ENCODE results near the gene LRRC8B.

Gene LRRC8B

DNA sequence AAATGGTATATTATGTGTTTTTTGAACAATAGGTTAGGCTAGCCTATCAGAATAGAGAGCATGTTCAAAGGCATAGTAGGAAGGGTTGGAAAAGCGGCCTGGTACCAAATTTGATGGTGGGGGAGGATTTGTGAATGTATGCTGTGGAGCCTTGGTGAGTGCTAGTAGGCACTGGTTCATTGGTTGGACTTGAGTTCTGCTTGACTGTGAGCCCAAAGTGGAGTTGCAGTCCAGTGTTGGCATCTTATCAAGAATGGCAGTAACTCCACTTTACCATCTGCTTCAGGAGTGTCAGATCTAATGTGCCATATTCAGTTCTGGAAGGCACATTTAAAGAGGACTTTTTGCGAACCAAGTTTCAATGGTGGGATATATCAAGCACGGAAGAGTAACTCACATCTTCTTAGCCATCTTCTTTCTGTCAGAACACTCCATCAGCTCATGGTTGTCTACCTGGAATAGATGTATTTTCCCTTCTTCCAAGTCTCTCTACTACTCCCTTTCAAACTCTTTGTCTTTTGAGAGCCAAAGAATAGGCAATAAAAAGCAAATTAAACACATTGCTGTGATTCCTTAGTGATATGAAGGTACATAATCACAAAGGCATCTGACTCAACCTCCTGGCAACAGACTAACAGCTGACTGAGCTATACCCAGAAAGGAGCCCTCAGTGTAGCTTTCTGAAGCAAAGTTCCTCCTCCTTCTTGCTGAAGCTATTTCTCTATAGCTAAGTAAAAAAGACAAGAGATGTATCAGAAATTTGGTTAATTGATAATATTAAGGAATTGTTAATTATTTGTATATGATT, 21.7 kb downstream of the LRRC8B start:
- no peak for DNase-seq (ENCODE audit: extremely low read depth in 1 of 2, low read depth in 1 of 2)

DNA sequence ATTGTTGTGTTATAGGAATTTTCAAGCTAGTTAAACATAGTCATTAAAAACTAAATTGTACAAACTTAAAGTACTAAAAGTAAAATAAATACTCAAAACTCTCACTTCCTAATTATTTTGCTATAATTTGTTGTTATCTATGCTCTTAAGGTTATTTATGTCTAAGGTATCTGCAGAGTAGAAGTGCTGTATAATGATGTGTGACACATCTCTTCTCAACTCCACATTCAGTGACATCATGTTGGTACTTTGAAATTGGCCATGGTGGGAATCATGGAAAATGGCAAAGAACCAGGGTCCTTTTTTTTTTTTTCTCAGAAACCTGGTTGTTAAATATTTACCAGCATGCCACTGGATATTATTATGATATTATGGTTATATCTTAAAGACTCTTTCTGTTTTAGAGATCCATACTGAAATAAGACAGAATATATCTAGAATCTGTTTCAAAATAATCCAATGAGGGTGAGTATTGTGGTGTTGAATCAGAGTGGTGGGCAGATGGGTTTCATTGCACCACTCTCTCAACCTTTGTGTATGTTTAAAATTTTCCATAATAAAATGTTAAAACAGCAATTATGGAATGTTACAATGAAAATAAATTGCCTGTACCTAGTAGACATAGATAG, 22.4 kb downstream of the LRRC8B start:
- DNase-seq (ENCODE audit: extremely low read depth in 1 of 2, low read depth in 1 of 2) = no peak

DNA sequence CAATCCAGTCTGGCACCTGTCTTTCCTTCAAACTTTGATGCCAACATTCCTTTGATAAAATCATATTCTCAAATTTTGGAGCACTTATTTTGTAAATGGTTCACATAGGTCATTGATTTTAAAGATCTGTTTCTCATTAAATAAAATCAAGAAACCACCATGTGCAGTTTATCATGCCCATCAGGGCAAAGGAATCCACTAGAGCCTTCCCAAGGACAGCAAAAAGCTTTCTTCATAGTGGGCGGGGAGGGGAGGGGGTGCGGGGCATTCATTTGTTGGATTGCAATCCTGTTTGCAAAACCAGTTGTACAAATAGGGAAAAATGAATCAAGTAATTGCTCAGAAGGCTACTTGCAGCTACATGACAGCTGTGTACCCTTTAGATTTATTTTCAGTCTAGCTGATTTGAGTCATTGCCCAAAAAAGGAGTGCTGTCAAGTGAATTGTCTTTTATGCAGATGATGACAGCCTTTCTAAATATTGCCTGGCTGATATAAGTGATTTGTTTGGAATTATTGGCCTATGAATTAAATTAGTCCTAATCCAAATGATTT, 23.0 kb downstream of the LRRC8B start:
- DNase-seq (ENCODE audit: extremely low read depth in 1 of 2, low read depth in 1 of 2) = no peak

DNA sequence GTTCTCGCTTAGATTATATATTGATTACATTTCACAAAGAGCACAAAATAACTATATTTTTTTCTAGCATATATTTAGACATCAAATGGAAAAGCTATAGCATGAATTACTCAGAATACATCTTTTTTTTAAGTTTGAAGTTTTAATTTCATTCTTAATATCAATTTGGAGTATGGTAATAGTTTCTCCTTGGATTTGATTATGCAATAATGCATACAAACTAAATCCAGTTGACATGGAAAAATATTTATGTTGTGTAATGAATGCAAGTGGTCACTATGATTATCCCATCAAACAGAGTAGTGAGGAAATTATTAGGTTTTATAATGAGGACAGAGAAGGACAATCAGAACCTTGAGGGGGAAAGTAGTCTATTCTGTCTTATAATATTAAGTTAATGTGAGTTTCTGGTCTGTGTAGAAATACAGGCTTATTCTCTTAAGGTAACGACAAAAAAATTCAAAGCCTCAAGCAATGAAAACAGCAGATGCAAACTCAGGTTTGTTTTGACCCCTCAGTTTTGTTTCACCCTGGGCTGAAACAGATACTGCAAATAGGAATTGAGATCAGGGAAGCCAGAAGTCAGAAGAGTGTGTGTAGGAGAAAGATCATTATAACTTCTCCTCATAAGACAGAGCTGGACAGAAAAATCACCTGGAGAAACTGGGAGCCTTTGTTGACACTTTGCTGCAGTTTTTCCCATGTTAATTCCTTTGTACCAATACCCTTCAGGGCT, 23.7 kb downstream of the LRRC8B start:
- no peak for DNase-seq (ENCODE audit: extremely low read depth in 1 of 2, low read depth in 1 of 2)

DNA sequence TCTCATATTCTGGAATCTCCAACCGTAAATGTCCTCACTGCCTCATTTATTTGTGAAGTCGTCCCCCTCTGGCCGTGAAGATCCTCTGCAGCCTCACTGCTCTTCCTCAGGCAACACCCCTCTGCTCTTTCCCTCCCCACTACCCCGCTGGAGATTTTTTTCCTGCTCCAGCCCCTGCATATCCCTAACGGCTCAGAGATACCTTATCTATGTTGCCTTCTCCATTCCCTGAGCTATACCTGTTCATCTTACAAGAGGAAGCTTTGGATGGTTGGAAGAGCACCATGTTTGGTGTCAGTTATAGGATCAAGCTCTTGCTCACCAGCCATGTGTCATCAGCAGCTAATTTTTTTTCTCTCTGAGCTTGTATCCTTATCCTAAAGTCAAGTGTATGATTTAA, 26.4 kb downstream of the LRRC8B start:
- DNase-seq (ENCODE audit: extremely low read depth in 1 of 2, low read depth in 1 of 2) = no peak

DNA sequence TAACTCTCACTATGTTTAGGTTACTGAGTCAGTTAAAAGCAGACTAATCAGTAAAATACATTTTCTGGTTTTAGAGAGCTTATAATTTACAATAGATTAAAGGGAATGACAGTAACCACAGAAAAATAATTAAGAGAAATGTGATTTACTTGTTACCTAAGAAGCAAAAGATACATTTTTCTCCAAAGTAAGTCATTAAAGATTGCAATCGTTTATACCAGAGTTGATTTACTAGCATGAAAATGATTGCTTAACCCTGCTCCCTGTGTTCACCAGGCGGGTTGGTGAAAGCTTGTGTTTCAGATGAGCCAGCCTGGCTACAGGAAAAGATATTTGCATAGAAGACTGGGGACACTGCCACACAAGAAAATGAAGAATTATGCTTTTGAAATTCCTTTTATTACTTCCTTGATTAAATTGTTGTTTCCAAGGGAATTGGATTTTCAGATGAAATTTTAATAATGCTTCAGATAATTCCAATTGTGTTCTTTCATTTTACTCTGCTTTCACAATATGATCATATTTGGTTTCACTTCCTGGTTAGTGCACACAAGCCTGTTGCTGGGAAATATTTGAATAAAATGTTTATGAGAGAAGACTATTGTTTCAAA, 27.9 kb downstream of the LRRC8B start:
- DNase-seq (ENCODE audit: extremely low read depth in 1 of 2, low read depth in 1 of 2) = no peak

DNA sequence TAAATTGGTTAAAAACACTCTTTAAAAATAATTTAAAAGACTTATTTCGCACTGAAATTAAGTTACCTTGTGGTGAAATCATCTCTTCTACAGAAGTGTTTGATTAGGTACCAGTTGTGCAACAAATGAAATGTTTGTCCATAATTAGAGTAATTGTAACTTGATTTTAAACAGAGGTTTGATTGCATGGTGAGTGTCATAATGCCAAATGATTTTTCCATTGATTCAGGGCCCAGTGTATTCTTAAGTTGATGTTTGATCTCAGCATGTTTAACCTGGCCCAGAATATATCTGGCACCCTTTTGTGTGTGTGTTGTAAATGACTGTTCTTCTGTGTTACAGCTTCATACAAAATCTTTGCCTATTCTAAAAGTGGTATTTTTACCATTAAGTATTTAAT, 28.5 kb downstream of the LRRC8B start:
- no peak for DNase-seq (ENCODE audit: extremely low read depth in 1 of 2, low read depth in 1 of 2)

DNA sequence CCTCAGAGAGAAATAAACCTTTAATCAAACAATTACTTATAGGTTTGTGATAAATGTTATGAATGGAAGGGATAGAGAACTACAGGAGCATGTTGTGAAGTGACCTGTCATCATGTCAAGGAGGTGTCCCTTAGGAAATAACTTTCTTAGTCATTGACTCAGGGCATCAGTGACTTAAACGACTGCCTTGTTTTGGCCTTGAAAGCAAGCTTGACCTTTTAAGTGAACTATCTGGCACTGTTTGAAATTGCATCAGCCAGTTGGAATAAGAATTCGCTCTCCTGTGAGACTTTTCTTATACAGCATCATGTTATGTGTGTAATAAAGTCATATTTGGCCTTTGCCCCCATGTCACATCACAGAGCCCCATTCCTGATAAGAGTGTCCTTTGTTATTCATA, 30.9 kb downstream of the LRRC8B start:
- DNase-seq (ENCODE audit: extremely low read depth in 1 of 2, low read depth in 1 of 2) = no peak

DNA sequence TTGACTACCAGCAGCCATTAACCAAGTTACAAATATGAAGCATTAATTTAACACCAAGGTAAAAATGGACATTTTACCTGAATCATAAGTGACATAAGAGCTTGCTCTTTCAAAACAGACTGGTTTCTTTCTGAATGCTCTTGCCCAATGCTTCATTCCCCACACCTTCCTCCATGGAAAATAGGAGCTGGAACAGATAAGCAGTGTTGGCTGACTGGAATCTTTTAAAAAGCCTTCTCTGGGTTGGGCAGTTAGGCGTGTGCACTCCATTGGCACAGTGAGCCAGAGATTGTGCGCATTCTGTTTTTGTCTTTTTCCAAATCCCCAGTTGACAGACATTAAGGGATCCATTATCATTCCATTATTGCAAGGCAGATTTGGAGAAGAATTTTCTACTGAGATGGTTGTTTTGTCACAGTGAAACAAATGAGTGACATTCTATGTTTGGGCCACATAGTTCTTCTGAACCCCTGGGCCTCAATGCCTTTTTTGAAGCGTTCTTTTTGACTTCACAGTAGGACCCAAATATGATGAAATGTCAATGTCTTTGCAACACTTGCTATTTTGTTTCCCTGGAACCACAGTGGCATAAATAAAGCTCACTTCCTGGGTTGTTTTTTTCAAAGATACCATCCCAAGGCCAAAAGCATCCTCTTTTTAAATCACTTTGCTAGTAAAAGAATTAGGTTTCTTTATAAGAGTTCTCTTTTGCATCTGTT, 32.3 kb downstream of the LRRC8B start:
- no peak for DNase-seq (ENCODE audit: extremely low read depth in 1 of 2, low read depth in 1 of 2)

DNA sequence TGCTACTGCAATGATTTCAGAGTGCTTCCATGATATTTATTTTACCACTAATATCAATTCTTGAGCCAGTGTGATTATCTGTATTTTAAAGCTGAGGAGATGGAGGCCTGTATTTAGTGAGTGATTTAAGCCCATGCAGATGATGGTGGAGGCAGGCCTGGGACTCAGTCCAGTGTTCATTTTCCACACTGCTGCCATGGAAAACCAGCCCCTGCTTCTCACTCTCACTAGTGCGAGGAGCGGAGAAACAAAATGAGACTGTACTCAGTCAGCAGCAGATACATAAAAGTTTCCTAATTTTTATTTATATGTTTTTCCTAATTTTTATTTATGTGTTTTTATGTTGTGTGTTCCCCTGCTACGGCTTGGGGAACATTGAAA, 32.8 kb downstream of the LRRC8B start:
- no peak for DNase-seq (ENCODE audit: extremely low read depth in 1 of 2, low read depth in 1 of 2)

DNA sequence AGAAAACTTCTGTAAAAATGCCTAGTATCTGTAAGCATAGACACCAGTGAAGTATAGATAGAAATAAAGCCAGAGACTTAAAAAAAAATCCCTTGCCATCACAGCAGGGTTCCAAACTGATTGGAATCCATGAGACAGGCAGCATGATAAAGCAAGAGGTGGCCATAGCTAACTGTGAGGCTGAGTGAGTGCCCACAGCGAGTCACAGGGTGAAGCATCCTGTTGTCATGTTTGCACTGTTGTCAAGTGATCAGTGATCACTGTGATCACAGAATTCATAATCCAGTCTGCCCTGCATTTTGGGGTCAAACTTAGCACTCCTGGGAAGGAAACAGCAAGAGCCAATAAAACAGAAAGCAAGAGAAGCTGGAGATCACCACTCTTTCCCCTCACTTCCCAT, 33.3 kb downstream of the LRRC8B start:
- no peak for DNase-seq (ENCODE audit: extremely low read depth in 1 of 2, low read depth in 1 of 2)

DNA sequence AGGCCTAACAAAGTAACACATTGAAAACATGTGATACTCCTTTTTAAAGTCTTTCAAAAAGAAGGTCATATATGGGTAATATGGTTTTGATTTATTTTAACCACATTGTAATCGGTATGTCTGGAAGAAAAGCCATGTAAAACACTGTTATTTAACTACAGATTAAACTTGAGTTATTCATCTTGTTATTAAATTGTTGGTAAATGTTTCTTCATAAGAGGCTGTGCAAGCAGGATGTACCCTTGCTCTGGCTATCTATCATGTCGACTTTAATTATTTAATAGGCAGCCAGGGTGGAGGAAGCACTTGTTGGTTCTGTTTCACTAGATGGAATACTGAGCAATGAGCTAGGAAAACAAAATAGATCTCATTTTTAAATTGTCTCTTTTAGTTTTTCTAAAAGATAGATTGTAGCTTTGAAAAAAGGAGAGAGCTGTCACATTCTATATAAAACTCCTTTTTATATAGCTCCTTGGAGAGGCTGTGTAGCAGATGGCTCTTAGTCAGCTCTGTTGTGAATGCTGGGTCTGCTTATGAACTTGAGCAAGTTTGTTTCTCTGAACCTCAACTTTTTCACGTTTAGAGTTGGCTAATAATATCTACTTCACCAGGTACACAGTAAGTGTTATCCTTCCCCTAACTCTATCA, 39.5 kb downstream of the LRRC8B start:
- no peak for DNase-seq (ENCODE audit: extremely low read depth in 1 of 2, low read depth in 1 of 2)

DNA sequence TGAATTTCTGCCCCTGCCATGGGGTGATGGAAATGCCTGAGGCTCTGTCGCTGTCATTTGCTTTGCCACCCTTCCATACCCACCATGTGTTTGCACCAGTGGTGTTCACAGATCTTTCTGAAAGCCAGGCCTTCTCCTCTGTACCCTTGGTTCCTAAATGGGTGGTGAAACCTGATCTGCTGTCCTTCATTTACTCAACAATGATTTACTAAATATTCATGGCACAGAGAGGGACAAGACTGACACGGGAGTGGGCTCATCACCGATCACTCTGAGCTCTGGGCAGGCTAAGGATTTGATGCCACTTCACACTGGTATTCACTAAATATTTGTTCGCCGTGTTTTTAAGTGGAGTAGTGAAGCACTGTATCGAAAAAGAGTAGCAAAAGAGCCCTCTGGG, 40.9 kb downstream of the LRRC8B start:
- DNase-seq (ENCODE audit: extremely low read depth in 1 of 2, low read depth in 1 of 2) = no peak

DNA sequence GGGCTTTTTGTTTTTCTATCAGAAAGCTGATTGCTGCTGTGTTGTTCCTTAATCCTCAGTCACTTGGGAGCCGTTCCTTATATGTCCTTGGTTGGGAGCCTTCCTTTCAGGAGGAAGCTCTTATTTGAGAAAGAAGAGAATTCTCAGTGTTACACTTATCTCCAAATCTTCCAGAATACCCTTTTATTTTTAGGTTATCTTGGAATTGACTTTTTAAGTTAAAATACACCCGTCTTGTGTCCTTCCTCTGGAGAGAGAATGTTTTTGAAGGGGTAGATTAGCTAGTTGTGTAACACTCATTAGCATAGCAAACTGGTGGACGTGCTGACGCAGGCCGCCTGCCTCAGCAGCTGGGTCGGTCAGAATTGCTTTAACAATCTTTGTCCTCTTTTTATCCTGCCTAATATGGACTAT, 42.1 kb downstream of the LRRC8B start:
- no peak for DNase-seq (ENCODE audit: extremely low read depth in 1 of 2, low read depth in 1 of 2)

DNA sequence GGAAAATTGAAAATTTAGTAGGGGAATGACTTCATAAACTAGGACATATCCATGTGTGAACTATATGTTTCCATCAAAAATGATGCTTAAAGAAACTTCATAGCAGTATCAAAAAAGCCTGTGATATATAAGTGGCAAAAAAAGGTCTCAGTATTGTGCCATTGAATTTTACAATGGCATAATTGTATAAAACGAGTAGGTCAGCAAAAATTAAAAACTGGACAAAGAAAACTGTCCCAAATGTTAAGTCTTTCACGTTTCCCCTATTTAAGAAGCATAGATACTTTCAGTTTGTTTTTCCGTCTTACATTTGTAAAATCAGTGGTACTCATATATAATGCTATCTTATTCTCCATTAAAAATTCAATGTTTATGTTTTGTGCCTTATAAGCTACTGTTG, 43.2 kb downstream of the LRRC8B start:
- no peak for DNase-seq (ENCODE audit: extremely low read depth in 1 of 2, low read depth in 1 of 2)

DNA sequence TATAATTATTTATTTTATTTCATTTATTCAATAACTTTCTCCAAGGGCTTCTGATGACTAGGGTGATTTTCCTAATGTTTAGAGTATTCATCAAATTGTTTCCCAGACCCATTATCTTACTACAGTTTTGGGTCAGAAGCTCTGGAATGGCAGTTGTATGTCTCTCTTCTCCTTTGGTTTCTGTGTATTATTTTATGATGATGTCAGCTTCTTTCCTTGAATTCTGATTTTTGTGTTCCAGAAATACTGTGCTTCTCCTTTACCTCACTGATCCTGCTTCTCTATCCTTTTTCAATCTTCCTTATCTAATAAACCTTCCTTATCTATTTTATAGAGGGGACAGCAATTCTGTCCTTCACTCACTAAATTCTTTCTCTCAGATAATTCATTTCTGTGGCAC, 48.8 kb downstream of the LRRC8B start:
- no peak for DNase-seq (ENCODE audit: extremely low read depth in 1 of 2, low read depth in 1 of 2)

DNA sequence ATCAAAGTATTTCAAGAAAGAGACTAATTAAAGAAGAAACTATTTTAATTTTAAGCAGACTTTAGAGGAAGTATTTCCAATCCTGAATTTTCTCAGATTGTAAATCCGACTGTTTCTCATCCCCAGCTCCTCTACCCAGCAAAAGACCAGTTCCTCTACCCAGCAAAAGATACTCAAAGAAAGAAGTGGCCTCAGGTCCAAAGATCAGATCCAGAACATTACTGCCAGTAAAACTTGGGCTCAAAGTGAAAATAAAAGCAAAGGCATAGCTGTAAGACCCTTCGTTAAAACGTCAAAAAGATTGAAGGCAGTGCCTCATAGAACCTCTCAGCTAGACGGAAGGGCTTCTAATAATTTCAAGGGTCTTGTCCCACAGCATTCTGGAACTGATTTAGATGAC, 50.0 kb downstream of the LRRC8B start:
- DNase-seq (ENCODE audit: extremely low read depth in 1 of 2, low read depth in 1 of 2) = no peak

DNA sequence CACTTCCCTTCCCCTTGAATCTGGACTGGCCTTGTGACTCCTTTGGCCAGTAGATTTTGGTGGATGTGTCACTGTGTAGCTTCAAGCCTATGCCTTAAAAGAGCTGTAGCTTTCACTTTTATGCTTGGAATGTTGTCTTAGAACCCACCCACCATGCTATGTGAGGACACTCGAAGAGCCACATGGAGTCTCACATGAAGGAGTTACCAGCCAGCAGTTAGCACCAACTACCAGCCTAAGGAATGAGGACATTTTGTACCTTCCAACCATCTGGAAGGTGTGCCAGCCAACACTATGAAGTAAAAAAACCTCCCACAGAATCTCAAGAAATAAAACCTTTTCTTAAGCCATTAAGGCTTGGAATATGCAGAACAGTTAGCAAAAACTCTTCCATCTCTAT, 50.6 kb downstream of the LRRC8B start:
- DNase-seq (ENCODE audit: extremely low read depth in 1 of 2, low read depth in 1 of 2) = no peak

DNA sequence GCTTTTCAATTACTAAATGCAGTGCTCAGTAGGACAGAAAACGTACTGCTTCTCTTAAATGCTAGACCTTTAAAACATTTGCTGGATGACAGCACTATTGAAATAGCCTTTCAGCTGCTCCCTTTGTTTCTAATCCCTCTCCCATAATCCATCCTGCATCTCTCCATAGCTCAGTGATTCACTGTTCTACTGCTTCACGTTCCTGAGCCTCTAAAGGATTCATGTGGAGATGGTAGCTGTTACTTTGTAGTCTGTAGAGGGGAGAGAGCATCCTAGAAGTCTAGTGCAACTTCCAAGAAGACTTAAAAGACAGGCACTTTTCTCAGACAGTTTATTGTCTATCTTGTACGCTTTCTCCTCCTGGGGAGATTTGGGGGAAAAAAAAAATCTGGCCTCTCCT, 51.4 kb downstream of the LRRC8B start:
- no peak for DNase-seq (ENCODE audit: extremely low read depth in 1 of 2, low read depth in 1 of 2)

DNA sequence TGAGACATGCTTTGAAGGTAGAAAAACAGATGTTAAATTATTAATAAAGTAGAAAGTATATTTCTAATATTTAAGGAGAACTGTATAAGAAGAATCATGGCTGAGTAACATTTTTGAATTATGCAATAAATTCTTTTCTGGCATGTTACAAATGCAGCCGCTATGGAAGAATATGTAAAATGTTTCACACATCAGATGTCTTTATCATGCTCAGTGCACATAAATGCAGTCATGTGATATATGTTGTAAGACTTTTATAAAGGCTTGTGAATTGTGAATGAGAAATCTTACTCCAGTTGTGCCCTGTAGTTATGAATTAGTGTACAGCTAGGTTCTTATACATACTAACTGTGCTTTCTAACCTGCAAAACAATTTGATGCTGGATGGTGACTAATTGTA, 53.5 kb downstream of the LRRC8B start:
- no peak for DNase-seq (ENCODE audit: extremely low read depth in 1 of 2, low read depth in 1 of 2)
